Panc1 (cell line): ENCODE data around the gene DMTF1.
"Not testable (repeated sequence)": the region's sequence is repeated elsewhere in the genome, so short reads cannot be mapped to it uniquely, and the experiment has no call there.

Experiments used
- CTCF ChIP-seq: fragments of 450-650 bp; IDR thresholded peaks from 2 replicates; pipeline ENCODE4 v1.5.1; 2017; ENCODE audit warnings: mild to moderate bottlenecking
- POLR2AphosphoS5 ChIP-seq: IDR thresholded peaks from 2 replicates; pipeline ENCODE4 v1.6.1; 2012; ENCODE audit warnings: mild to moderate bottlenecking, low read depth, low read length, moderate library complexity
- REST ChIP-seq, 2 experiments: IDR thresholded peaks; 2 replicates each; pipeline ENCODE4 v1.6.1; 2011 to 2012; ENCODE audit warnings: low read depth in 2 of 2, control low read depth in 1 of 2, low read length in 1 of 2, mild to moderate bottlenecking in 1 of 2, moderate library complexity in 1 of 2; ENCODE audit not compliant: insufficient read depth in 1 of 2
- SIN3A ChIP-seq: IDR thresholded peaks from 2 replicates; pipeline ENCODE4 v1.6.1; 2012; ENCODE audit warnings: low read depth, mild to moderate bottlenecking, low read length, moderate library complexity, borderline replicate concordance; ENCODE audit not compliant: insufficient read depth
- TCF7L2 ChIP-seq: IDR thresholded peaks from 2 replicates; pipeline ENCODE4 v1.6.1; 2011; ENCODE audit warnings: mild to moderate bottlenecking, low read depth, low read length, inconsistent platforms

- not testable (repeated sequence) for TF ChIP-seq CTCF; REST (IDR thresholded peaks at IDR 0.05; ENCODE audit: insufficient read depth in 1 of 2, low read depth in 2 of 2, low read length in 1 of 2); POLR2AphosphoS5; TCF7L2; SIN3A
Observed at GRCh38 chr7:87245671-87246070, 93.4 kb downstream of the DMTF1 start.
